Karpas-422 (cell line): Measurements from ENCODE around the gene MICALL1. TPM values are rescaled to one million over a fixed set of nuclear protein-coding genes. Genes with fewer than 3 reads are reported as not detected.
A peak's percentile ranks its signal among the peaks of the same experiment; 100 is the strongest.
"Not testable (repeated sequence)": the region's sequence is repeated elsewhere in the genome, so short reads cannot be mapped to it uniquely, and the experiment has no call there.

ENCODE experiments used
- DNase-seq: peaks from one replicate; pipeline ENCODE4 v3.0.0-alpha.2; 2015
- H2AFZ ChIP-seq: fragments of 200-600 bp; sonication (generic); 2 replicates; pipeline ENCODE4 v1.6.1; 2014; ENCODE audit warnings: antibody characterized with exemption, low read length, mixed read lengths
- H3K27ac ChIP-seq: fragments of 200-600 bp; sonication (generic); 2 replicates; pipeline ENCODE4 v1.5.1; 2014; ENCODE audit warnings: mild to moderate bottlenecking, low read length, moderate library complexity
- H3K27me3 ChIP-seq: fragments of 200-600 bp; sonication (generic); 2 replicates; pipeline ENCODE4 v1.6.1; 2014; ENCODE audit warnings: low read length, mixed read lengths
- H3K36me3 ChIP-seq: fragments of 200-600 bp; sonication (generic); 2 replicates; pipeline ENCODE4 v1.6.1; 2014; ENCODE audit warnings: low read length, mixed read lengths; ENCODE audit not compliant: insufficient read depth
- H3K4me1 ChIP-seq: fragments of 200-600 bp; sonication (generic); 2 replicates; pipeline ENCODE4 v1.6.1; 2014; ENCODE audit warnings: mild to moderate bottlenecking, low read length, mixed read lengths
- H3K4me2 ChIP-seq: fragments of 200-600 bp; sonication (generic); 2 replicates; pipeline ENCODE4 v1.6.1; 2014; ENCODE audit warnings: low read length, low read depth, mild to moderate bottlenecking; ENCODE audit not compliant: poor library complexity, severe bottlenecking
- H3K4me3 ChIP-seq: fragments of 200-600 bp; sonication (generic); 2 replicates; pipeline ENCODE4 v1.5.1; 2014; ENCODE audit warnings: mild to moderate bottlenecking, antibody characterized with exemption, low read length, mixed read lengths
- H3K79me2 ChIP-seq: fragments of 200-600 bp; sonication (generic); 2 replicates; pipeline ENCODE4 v1.6.1; 2014; ENCODE audit warnings: mild to moderate bottlenecking, low read length, mixed read lengths
- H3K9ac ChIP-seq: fragments of 200-600 bp; sonication (generic); 2 replicates; pipeline ENCODE4 v1.6.0; 2014; ENCODE audit warnings: low read length
- H3K9me2 ChIP-seq: fragments of 200-600 bp; sonication (generic), shearing (Covaris generic); replicated peaks from 2 replicates; pipeline ENCODE4 v1.6.0; 2014; ENCODE audit warnings: mild to moderate bottlenecking, low read length, moderate library complexity; ENCODE audit not compliant: insufficient read depth
- H3K9me3 ChIP-seq: fragments of 300-700, 200-600 bp; sonication (generic); 2 replicates; pipeline ENCODE4 v1.6.1; 2014; ENCODE audit warnings: low read length, mixed read lengths
- H4K20me1 ChIP-seq: fragments of 200-600 bp; sonication (generic); 2 replicates; pipeline ENCODE4 v1.6.1; 2014; ENCODE audit warnings: mild to moderate bottlenecking, antibody characterized with exemption, low read length, low read depth; ENCODE audit not compliant: insufficient read depth
- total RNA-seq: library from RNA; depleted of rRNA; stranded (reverse); fragments of >200 nt; shearing (Covaris generic); gene quantifications from 2 replicates; pipeline ENCODE4 v1.2.3, GENCODE V29; 2014; ENCODE audit warnings: low replicate concordance

The MICALL1 gene
- total RNA-seq, 1 experiment from 2014 or later, result 14.3 TPM

DNA sequence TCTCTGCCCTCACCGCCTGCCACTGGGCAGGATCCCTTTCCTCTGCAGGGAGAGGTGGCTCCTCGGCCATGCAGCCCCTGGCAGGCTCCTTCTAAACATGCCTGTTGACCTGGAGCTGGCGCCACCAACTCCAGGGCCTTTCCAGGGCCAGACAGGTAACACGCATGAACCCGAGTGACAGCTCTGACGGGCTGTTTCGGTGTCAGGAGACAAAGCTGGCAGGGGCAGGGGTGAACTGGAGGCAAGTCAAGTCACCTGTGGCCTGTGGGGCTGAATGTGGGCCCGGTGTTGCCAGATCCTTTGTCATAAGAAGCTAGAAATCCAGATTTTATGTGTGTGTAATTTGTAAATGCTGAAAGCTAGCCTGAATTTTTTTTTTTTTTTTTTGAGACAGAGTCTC is 36.0 kb downstream of the MICALL1 start:
- DNase-seq, result no peak
- Histone ChIP-seq H3K4me3 (no peak overlapping the region), H3K79me2 (no peaks in the 10 kb centered on the region), H3K9ac (no peak overlapping the region), H2AFZ (no peak overlapping the region), H3K27ac (no peak overlapping the region), H3K9me2 (no peaks in the 10 kb centered on the region), H3K9me3 (no peaks in the 10 kb centered on the region), H3K4me2 (no peak overlapping the region), H3K27me3 (no peaks in the 10 kb centered on the region), H3K36me3 (0 out of 2 replicates have a peak, but pooled peaks cover 4% of the 10 kb centered on the region), H3K4me1 (no peaks in the 10 kb centered on the region), H4K20me1 (no peaks in the 10 kb centered on the region)

- no peaks in the 10 kb centered on the region for H3K4me1 ChIP-seq
- H3K27me3 ChIP-seq, result no peaks in the 10 kb centered on the region
- no peaks in the 10 kb centered on the region for H3K9me2 ChIP-seq
- H2AFZ ChIP-seq, result no peak overlapping the region
- no peaks in the 10 kb centered on the region for H3K9me3 ChIP-seq
- no peak overlapping the region for H3K9ac ChIP-seq
- no peak for DNase-seq
- H3K79me2 ChIP-seq, result no peaks in the 10 kb centered on the region
- H4K20me1 ChIP-seq, result no peaks in the 10 kb centered on the region
- H3K4me3 ChIP-seq, result no peak overlapping the region
- H3K36me3 ChIP-seq, result 0 out of 2 replicates have a peak, but pooled peaks cover 4% of the 10 kb centered on the region
- H3K4me2 ChIP-seq, result no peak overlapping the region
- no peak overlapping the region for H3K27ac ChIP-seq
Observed at GRCh38 chr22:37943136-37943824, 37.2 kb downstream of the MICALL1 start.

GRCh38 chr22:37943825-37944198 is 37.7 kb downstream of the MICALL1 start:
- H3K4me3 ChIP-seq, result no peak overlapping the region
- H3K27me3 ChIP-seq, result no peaks in the 10 kb centered on the region
- 0 out of 2 replicates have a peak, but pooled peaks cover 4% of the 10 kb centered on the region for H3K36me3 ChIP-seq
- DNase-seq, result no peak
- no peaks in the 10 kb centered on the region for H3K9me2 ChIP-seq
- H3K9me3 ChIP-seq, result no peaks in the 10 kb centered on the region
- H4K20me1 ChIP-seq, result no peaks in the 10 kb centered on the region
- H3K4me1 ChIP-seq, result no peaks in the 10 kb centered on the region
- no peaks in the 10 kb centered on the region for H3K79me2 ChIP-seq
- H3K27ac ChIP-seq, result no peak overlapping the region
- H2AFZ ChIP-seq, result no peak overlapping the region
- no peak overlapping the region for H3K9ac ChIP-seq
- H3K4me2 ChIP-seq, result no peak overlapping the region

DNA sequence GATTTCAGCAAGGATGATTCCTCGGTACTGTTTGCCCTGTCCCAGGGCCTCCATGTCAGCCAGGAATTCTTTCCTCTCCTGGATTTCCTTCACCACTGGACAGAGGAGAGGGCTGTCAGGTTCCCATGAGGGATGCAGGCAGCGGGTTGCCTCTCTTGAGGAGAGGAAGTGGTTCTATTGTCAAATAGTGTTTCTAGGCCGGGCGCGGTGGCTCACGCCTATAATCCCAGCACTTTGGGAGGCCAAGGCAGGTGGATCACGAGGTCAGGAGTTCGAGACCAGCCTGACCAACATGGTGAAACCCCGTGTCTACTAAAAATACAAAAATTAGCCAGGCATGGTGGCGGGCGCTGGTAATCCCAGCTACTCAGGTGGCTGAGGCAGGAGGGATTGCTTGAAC is 38.3 kb downstream of the MICALL1 start:
- H3K27ac ChIP-seq, H4K20me1 ChIP-seq, H3K27me3 ChIP-seq, H3K79me2 ChIP-seq, H3K9ac ChIP-seq, DNase-seq, H3K4me2 ChIP-seq, H2AFZ ChIP-seq, H3K4me1 ChIP-seq, H3K9me2 ChIP-seq, H3K36me3 ChIP-seq, H3K4me3 ChIP-seq, H3K9me3 ChIP-seq: not testable (repeated sequence)

- H2AFZ ChIP-seq, H3K79me2 ChIP-seq, H4K20me1 ChIP-seq, H3K36me3 ChIP-seq, H3K27ac ChIP-seq, DNase-seq, H3K4me3 ChIP-seq, H3K4me1 ChIP-seq, H3K9ac ChIP-seq, H3K27me3 ChIP-seq, H3K9me2 ChIP-seq, H3K4me2 ChIP-seq, H3K9me3 ChIP-seq: not testable (repeated sequence)
Observed at GRCh38 chr22:37947142-37947795, 41.2 kb downstream of the MICALL1 start.

GRCh38 chr22:37951305-37951704 is 45.2 kb downstream of the MICALL1 start:
- H2AFZ ChIP-seq, result no peak overlapping the region
- H3K4me2 ChIP-seq, result no peak overlapping the region
- H3K27me3 ChIP-seq, result no peaks in the 10 kb centered on the region
- H3K79me2 ChIP-seq, result peaks cover 23% of the 10 kb centered on the region
- no peaks in the 10 kb centered on the region for H4K20me1 ChIP-seq
- H3K9ac ChIP-seq, result no peak overlapping the region
- H3K27ac ChIP-seq, result no peak overlapping the region
- no peaks in the 10 kb centered on the region for H3K9me2 ChIP-seq
- DNase-seq, result peak; percentile 67
- H3K4me1 ChIP-seq, result peaks cover 16% of the 10 kb centered on the region
- no peak overlapping the region for H3K4me3 ChIP-seq
- no peaks in the 10 kb centered on the region for H3K36me3 ChIP-seq
- H3K9me3 ChIP-seq, result no peaks in the 10 kb centered on the region

GRCh38 chr22:37952629-37953028 is 46.5 kb downstream of the MICALL1 start:
- Histone ChIP-seq H3K36me3 (peaks cover 13% of the 10 kb centered on the region; the same call in 1 of the 2 replicates), H3K4me1 (peaks cover 16% of the 10 kb centered on the region), H3K79me2 (peaks cover 32% of the 10 kb centered on the region), H3K4me2 (peak overlapping the region; percentile 91), H3K4me3 (peak overlapping the region; percentile 85; the same call in 1 of the 2 replicates), H3K9ac (peak overlapping the region; percentile 86)
- H2AFZ ChIP-seq, H3K27ac ChIP-seq, H3K9me2 ChIP-seq, H3K27me3 ChIP-seq, H3K9me3 ChIP-seq, DNase-seq, H4K20me1 ChIP-seq: not testable (repeated sequence)

GRCh38 chr22:37953062-37953436 is 47.0 kb downstream of the MICALL1 start:
- DNase-seq, result no peak

More at GRCh38 chr22:37953062-37953436, 47.0 kb downstream of the MICALL1 start:
- H3K9me3 ChIP-seq, result no peaks in the 10 kb centered on the region
- no peak overlapping the region for H3K27ac ChIP-seq
- H3K9ac ChIP-seq, result peak overlapping the region; percentile 86
- peak overlapping the region; percentile 85 for H3K4me3 ChIP-seq
- no peaks in the 10 kb centered on the region for H4K20me1 ChIP-seq
- H3K9me2 ChIP-seq, result no peaks in the 10 kb centered on the region
- H3K4me2 ChIP-seq, result peak overlapping the region; percentile 91
- H3K27me3 ChIP-seq, result no peaks in the 10 kb centered on the region
- H3K79me2 ChIP-seq, result peaks cover 35% of the 10 kb centered on the region
- peaks cover 16% of the 10 kb centered on the region; the same call in 1 of the 2 replicates for H3K36me3 ChIP-seq
- H3K4me1 ChIP-seq, result peaks cover 16% of the 10 kb centered on the region
- peak overlapping the region; percentile 87 for H2AFZ ChIP-seq
